HepG2 (cell line): ENCODE results near the gene DNAJA1.
"Not testable (repeated sequence)": the region's sequence is repeated elsewhere in the genome, so short reads cannot be mapped to it uniquely, and the experiment has no call there.

Source experiments
- HNRNPUL1 ChIP-seq: fragments of 200-400 bp; formaldehyde crosslinking; IDR thresholded peaks from 2 replicates; pipeline ENCODE4 v1.6.1; 2017; ENCODE audit warnings: low read depth, mild to moderate bottlenecking, low read length, moderate library complexity
- ZNF12 ChIP-seq: sonication (generic); formaldehyde crosslinking; IDR thresholded peaks from 2 replicates; pipeline ENCODE4 v1.5.0; 2020; ENCODE audit warnings: missing genetic modification reagents
- ZNF280B ChIP-seq: sonication (generic); formaldehyde crosslinking; IDR thresholded peaks from 2 replicates; pipeline ENCODE4 v1.5.0; 2020; ENCODE audit warnings: missing genetic modification reagents, mild to moderate bottlenecking, borderline replicate concordance

GRCh38 chr9:33005335-33005734 is 19.7 kb upstream of the DNAJA1 start:
- TF ChIP-seq ZNF280B; HNRNPUL1; ZNF12 (CRISPR knock-in tag): not testable (repeated sequence)
